Osteoblast (primary cell): Measurements from ENCODE around the gene VPS26B. TPM values are rescaled to one million over a fixed set of nuclear protein-coding genes. Genes with fewer than 3 reads are reported as not detected.

Source experiments
- DNase-seq: peaks from one replicate; pipeline ENCODE4 v3.0.0; 2011; ENCODE audit warnings: low spot score, mixed read lengths; ENCODE audit not compliant: insufficient read length; ENCODE audit errors: missing footprints
- H2AFZ ChIP-seq: 2 replicates; pipeline ENCODE4 v1.6.0; 2011; ENCODE audit warnings: mild to moderate bottlenecking, low read length
- H3K27ac ChIP-seq: 2 replicates; pipeline ENCODE4 v1.5.1; 2011; ENCODE audit warnings: mild to moderate bottlenecking, low read depth, low read length, moderate library complexity
- H3K27me3 ChIP-seq: 2 replicates; pipeline ENCODE4 v1.6.0; 2012; ENCODE audit warnings: mild to moderate bottlenecking, control low read depth, inconsistent platforms, low read length, moderate library complexity; ENCODE audit not compliant: insufficient read depth
- H3K36me3 ChIP-seq: 2 replicates; pipeline ENCODE4 v1.5.1; 2011; ENCODE audit warnings: mild to moderate bottlenecking, low read length, control low read depth, moderate library complexity; ENCODE audit not compliant: insufficient read depth
- H3K4me1 ChIP-seq: 2 replicates; pipeline ENCODE4 v1.5.1; 2011; ENCODE audit warnings: mild to moderate bottlenecking, low read length, control low read depth, moderate library complexity; ENCODE audit not compliant: insufficient read depth
- H3K4me2 ChIP-seq: 2 replicates; pipeline ENCODE4 v1.6.0; 2011; ENCODE audit warnings: mild to moderate bottlenecking, low read length; ENCODE audit not compliant: insufficient read depth
- H3K4me3 ChIP-seq: fragments of 200-600 bp; sonication (generic); 3 replicates; pipeline ENCODE4 v1.5.1; 2012; ENCODE audit warnings: mild to moderate bottlenecking, low read length, inconsistent platforms; ENCODE audit not compliant: insufficient read depth
- H3K79me2 ChIP-seq: 2 replicates; pipeline ENCODE4 v1.6.0; 2012; ENCODE audit warnings: mild to moderate bottlenecking, low read length, control low read depth, inconsistent platforms; ENCODE audit not compliant: insufficient read depth
- H3K9me3 ChIP-seq: 2 replicates; pipeline ENCODE4 v1.5.1; 2011; ENCODE audit warnings: low read depth, low read length, control low read depth
- H4K20me1 ChIP-seq: 2 replicates; pipeline ENCODE4 v1.6.0; 2012; ENCODE audit warnings: mild to moderate bottlenecking, low read length, control low read depth; ENCODE audit not compliant: insufficient read depth
- CTCF ChIP-seq: IDR thresholded peaks from 2 replicates; pipeline ENCODE4 v1.5.1; 2011; ENCODE audit warnings: mild to moderate bottlenecking, low read depth, low read length, moderate library complexity; ENCODE audit errors: extremely low read depth
- total RNA-seq: library from RNA; depleted of rRNA; stranded (reverse); fragments of >200 nt; gene quantifications from 2 replicates; pipeline ENCODE4 v1.2.3, GENCODE V29; 2012

VPS26B gene
- total RNA-seq, 1 donor: 54.3 TPM

- H3K27me3 ChIP-seq: peaks cover 10% of the 10 kb centered on the region
Measured at GRCh38 chr11:134267966-134268365, 43.5 kb downstream of the VPS26B start.

GRCh38 chr11:134270250-134270714 is 45.8 kb downstream of the VPS26B start:
- TF ChIP-seq CTCF: peak; percentile 14
- no peaks in the 10 kb centered on the region for H3K9me3 ChIP-seq
- H2AFZ ChIP-seq: no peak overlapping the region
- peaks cover 33% of the 10 kb centered on the region for H3K27me3 ChIP-seq
- no peak for DNase-seq
- no peak overlapping the region for H3K4me3 ChIP-seq
- H3K4me2 ChIP-seq: no peak overlapping the region
- peaks cover 11% of the 10 kb centered on the region for H3K4me1 ChIP-seq
- H3K79me2 ChIP-seq: no peaks in the 10 kb centered on the region
- no peak overlapping the region for H3K27ac ChIP-seq
- no peaks in the 10 kb centered on the region for H3K36me3 ChIP-seq
- H4K20me1 ChIP-seq: no peaks in the 10 kb centered on the region

More at GRCh38 chr11:134267966-134268365, 43.5 kb downstream of the VPS26B start:
- Histone ChIP-seq H3K4me2 (no peak overlapping the region), H3K4me3 (no peak overlapping the region), H2AFZ (no peak overlapping the region), H4K20me1 (no peaks in the 10 kb centered on the region), H3K9me3 (no peaks in the 10 kb centered on the region), H3K4me1 (peaks cover 11% of the 10 kb centered on the region), H3K36me3 (no peaks in the 10 kb centered on the region), H3K79me2 (no peaks in the 10 kb centered on the region), H3K27ac (no peak overlapping the region)
- DNase-seq: no peak
- TF ChIP-seq CTCF: no peak

GRCh38 chr11:134271978-134272377 is 47.5 kb downstream of the VPS26B start:
- peaks cover 3% of the 10 kb centered on the region for H3K4me1 ChIP-seq
- H3K79me2 ChIP-seq: no peaks in the 10 kb centered on the region
- H3K9me3 ChIP-seq: no peaks in the 10 kb centered on the region
- no peaks in the 10 kb centered on the region for H4K20me1 ChIP-seq
- no peaks in the 10 kb centered on the region for H3K36me3 ChIP-seq
- no peak overlapping the region for H3K27ac ChIP-seq
- H3K4me3 ChIP-seq: no peak overlapping the region
- H2AFZ ChIP-seq: no peak overlapping the region
- no peak for DNase-seq
- H3K4me2 ChIP-seq: no peak overlapping the region
- peaks cover 50% of the 10 kb centered on the region for H3K27me3 ChIP-seq
- TF ChIP-seq CTCF: no peak

GRCh38 chr11:134272381-134273316 is 48.2 kb downstream of the VPS26B start:
- H3K36me3 ChIP-seq: no peaks in the 10 kb centered on the region
- H4K20me1 ChIP-seq: no peaks in the 10 kb centered on the region
- H3K4me1 ChIP-seq: no peaks in the 10 kb centered on the region
- no peaks in the 10 kb centered on the region for H3K9me3 ChIP-seq
- no peaks in the 10 kb centered on the region for H3K79me2 ChIP-seq
- H3K4me2 ChIP-seq: no peak overlapping the region
- no peak overlapping the region for H3K27ac ChIP-seq
- H3K4me3 ChIP-seq: no peak overlapping the region
- H2AFZ ChIP-seq: no peak overlapping the region
- peaks cover 56% of the 10 kb centered on the region for H3K27me3 ChIP-seq
- no peak for TF ChIP-seq CTCF
- no peak for DNase-seq
